C4-2B (cell line): Measurements from ENCODE around the gene TIGAR.

Source experiments
- CTCF ChIP-seq: fragments of 450-650 bp; conservative IDR thresholded peaks from 2 replicates; pipeline ENCODE4 v1.5.1; 2017; ENCODE audit warnings: mild to moderate bottlenecking
- ZFX ChIP-seq: fragments of 450-650 bp; IDR thresholded peaks from 2 replicates; pipeline ENCODE4 v1.6.1; 2017

- no peak for TF ChIP-seq CTCF
- no peak for TF ChIP-seq ZFX
These were observed 20.1 kb upstream of the TIGAR start for GRCh38 chr12:4300883-4301282.
